SK-N-SH (cell line): Measurements from ENCODE around the gene CUL4B.

Experiments
- EP300 ChIP-seq, 2 experiments: IDR thresholded peaks; 2 replicates each; pipeline versions ENCODE4 v1.4.0 to v1.6.1; 2012; ENCODE audit warnings: borderline replicate concordance in 1 of 2, low read depth in 1 of 2, low read length in 1 of 2
- FOXJ3 ChIP-seq: sonication (generic); formaldehyde crosslinking; IDR thresholded peaks from 2 replicates; pipeline ENCODE4 v1.5.1; 2020; ENCODE audit warnings: mild to moderate bottlenecking, missing genetic modification reagents
- NRF1 ChIP-seq: IDR thresholded peaks from 2 replicates; pipeline ENCODE4 v1.6.1; 2012; ENCODE audit warnings: low read depth, mild to moderate bottlenecking, low read length
- POLR2AphosphoS5 ChIP-seq: IDR thresholded peaks from 2 replicates; pipeline ENCODE4 v1.6.1; 2012; ENCODE audit warnings: low read depth, low read length
- RFX5 ChIP-seq: IDR thresholded peaks from 2 replicates; pipeline ENCODE4 v1.6.1; 2012; ENCODE audit warnings: mild to moderate bottlenecking, improper control_type of control experiment, low read length
- SMC3 ChIP-seq: IDR thresholded peaks from 2 replicates; pipeline ENCODE4 v1.6.1; 2012; ENCODE audit warnings: low read depth, low read length, improper control_type of control experiment
- TF ChIP-seq, protein P1 (sequence below): fragments of 200-600 bp; sonication (generic); IDR thresholded peaks from 2 replicates; pipeline ENCODE4 v1.6.1; 2017; ENCODE audit warnings: antibody characterized with exemption, mild to moderate bottlenecking, moderate library complexity
- TF ChIP-seq, protein P2 (sequence below): IDR thresholded peaks from 2 replicates; pipeline ENCODE4 v1.6.1; 2012; ENCODE audit warnings: mild to moderate bottlenecking, low read depth, low read length, moderate library complexity

DNA sequence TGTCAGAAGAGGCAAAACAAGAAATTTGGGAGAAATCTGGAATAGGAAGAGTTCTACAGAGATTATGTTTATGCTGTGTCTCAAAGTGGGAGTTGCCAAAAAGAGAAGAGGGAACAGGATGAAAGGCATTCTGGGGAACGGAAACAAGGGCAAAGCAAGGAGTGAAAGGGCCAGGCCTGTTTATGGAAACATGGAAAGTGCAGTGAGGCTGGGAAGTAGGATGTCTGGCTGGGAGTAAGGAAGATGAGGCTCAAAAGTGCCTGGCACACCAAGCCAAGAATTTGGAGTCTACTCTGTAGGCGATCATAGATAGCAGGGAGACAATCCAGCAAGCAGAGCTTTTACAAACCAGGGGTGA lies 1.8 kb upstream of the CUL4B start:
- no peak for TF ChIP-seq SMC3
- TF ChIP-seq, protein P1, sequence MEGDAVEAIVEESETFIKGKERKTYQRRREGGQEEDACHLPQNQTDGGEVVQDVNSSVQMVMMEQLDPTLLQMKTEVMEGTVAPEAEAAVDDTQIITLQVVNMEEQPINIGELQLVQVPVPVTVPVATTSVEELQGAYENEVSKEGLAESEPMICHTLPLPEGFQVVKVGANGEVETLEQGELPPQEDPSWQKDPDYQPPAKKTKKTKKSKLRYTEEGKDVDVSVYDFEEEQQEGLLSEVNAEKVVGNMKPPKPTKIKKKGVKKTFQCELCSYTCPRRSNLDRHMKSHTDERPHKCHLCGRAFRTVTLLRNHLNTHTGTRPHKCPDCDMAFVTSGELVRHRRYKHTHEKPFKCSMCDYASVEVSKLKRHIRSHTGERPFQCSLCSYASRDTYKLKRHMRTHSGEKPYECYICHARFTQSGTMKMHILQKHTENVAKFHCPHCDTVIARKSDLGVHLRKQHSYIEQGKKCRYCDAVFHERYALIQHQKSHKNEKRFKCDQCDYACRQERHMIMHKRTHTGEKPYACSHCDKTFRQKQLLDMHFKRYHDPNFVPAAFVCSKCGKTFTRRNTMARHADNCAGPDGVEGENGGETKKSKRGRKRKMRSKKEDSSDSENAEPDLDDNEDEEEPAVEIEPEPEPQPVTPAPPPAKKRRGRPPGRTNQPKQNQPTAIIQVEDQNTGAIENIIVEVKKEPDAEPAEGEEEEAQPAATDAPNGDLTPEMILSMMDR = no peak
- no peak for TF ChIP-seq FOXJ3 (CRISPR knock-in tag)
- TF ChIP-seq, protein P2, sequence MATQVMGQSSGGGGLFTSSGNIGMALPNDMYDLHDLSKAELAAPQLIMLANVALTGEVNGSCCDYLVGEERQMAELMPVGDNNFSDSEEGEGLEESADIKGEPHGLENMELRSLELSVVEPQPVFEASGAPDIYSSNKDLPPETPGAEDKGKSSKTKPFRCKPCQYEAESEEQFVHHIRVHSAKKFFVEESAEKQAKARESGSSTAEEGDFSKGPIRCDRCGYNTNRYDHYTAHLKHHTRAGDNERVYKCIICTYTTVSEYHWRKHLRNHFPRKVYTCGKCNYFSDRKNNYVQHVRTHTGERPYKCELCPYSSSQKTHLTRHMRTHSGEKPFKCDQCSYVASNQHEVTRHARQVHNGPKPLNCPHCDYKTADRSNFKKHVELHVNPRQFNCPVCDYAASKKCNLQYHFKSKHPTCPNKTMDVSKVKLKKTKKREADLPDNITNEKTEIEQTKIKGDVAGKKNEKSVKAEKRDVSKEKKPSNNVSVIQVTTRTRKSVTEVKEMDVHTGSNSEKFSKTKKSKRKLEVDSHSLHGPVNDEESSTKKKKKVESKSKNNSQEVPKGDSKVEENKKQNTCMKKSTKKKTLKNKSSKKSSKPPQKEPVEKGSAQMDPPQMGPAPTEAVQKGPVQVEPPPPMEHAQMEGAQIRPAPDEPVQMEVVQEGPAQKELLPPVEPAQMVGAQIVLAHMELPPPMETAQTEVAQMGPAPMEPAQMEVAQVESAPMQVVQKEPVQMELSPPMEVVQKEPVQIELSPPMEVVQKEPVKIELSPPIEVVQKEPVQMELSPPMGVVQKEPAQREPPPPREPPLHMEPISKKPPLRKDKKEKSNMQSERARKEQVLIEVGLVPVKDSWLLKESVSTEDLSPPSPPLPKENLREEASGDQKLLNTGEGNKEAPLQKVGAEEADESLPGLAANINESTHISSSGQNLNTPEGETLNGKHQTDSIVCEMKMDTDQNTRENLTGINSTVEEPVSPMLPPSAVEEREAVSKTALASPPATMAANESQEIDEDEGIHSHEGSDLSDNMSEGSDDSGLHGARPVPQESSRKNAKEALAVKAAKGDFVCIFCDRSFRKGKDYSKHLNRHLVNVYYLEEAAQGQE = no peak
- TF ChIP-seq NRF1 = no peak
- no peak for TF ChIP-seq RFX5
- TF ChIP-seq POLR2AphosphoS5 = no peak
- TF ChIP-seq EP300 (IDR thresholded peaks at IDR 0.05; ENCODE audit: borderline replicate concordance in 1 of 2, low read depth in 1 of 2, low read length in 1 of 2) = no peak
